ENCODE results near the gene FYN.
"Not testable (repeated sequence)": the region's sequence is repeated elsewhere in the genome, so short reads cannot be mapped to it uniquely, and the experiment has no call there.

FYN gene

DNA sequence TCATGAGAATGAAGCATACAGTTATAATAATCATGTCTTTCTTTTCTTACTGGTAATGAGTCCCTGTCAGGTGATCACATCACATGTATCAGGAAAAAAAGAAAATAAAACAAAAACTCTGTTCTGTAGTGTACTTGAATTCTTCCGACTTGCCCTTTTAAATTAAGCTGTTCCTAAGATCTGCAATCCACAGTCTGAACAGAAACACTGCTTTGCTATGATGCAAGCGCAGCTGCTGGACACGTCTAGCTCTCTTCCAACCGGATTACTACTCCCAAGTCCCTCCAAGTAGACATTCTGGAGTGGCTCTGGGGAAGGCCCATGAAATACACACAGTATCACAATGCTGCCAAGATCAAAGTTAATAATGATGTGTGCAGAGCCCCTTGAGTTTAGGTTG is 83.7 kb downstream of the FYN start:
- DNase-seq (ENCODE audit: low read depth) = peak; percentile 85

DNA sequence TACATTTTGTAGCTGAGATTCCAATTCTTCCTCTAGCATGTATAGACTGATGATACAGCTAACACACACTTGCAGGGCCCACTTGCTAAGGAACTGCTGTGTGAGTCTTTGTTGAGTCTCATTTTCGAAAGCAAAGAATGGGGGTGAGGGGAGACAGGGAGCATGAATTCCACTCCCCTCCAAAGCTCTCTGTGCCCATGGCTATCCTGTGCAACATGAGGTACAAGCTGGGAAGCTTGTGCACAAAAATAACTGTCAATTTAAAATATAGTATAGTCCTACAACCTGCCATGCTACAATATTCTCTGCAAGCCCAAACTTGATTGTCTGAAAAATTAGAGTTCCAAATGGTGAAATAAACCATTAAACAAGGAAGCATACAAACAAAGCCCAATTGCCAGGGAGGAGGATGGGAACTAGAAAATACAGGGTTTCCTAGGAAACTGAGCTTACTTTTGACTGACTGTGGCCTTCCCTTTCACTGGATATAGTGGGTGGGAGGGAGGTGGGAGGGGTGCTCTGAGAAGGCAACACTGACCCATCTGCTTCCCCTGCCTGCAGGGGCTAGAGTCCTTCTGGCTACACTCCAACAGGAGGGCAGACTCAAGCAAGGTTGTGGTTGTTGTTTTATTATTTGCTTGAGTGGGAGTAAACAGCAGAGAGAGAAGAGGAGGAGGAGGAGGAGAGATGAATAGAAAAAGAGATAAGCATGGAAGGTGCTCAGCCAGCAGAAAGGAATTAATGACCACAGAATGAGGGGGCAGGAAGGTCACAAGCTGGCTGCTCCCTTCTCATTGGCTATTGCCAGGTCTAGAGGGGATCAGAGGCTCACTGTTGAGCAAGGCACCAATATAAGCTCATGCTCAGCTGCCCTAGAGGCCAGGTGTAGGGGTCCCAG is 84.6 kb downstream of the FYN start:
- peak; percentile 92 for DNase-seq (ENCODE audit: low read depth)

DNA sequence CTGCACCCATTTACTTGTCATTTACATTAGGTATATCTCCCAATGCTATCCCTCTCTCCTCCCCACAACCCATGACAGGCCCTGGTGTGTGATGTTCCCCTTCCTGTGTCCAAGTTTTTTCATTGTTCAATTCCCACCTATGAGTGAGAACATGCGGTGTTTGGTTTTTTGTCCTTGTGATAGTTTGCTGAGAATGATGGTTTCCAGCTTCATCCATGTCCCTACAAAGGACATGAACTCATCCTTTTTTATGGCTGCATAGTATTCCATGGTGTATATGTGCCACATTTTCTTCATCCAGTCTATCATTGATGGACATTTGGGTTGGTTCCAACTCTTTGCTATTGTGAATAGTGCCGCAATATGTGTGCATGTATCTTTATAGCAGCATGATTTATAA is 87.1 kb downstream of the FYN start:
- not testable (repeated sequence) for DNase-seq (ENCODE audit: low read depth)

DNA sequence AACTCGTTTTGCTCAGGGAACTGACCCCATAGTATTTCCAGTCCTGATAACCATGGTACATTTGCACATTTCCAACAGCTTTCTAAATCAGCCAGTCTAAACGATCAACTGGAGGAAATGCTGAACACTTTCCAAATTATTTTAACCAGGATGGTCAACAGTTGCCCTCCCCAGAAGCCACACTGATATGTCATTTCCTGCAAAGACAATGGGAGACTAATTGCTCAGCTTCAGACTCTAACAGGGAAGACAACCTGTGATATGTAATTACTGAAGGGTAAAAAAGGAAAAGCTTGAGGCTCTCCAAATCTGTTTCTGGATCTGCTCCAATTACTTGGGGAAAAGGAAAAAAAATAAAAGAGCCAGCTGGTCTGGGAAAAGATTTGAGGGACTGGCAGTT is 88.8 kb downstream of the FYN start:
- DNase-seq (ENCODE audit: low read depth) = no peak

DNA sequence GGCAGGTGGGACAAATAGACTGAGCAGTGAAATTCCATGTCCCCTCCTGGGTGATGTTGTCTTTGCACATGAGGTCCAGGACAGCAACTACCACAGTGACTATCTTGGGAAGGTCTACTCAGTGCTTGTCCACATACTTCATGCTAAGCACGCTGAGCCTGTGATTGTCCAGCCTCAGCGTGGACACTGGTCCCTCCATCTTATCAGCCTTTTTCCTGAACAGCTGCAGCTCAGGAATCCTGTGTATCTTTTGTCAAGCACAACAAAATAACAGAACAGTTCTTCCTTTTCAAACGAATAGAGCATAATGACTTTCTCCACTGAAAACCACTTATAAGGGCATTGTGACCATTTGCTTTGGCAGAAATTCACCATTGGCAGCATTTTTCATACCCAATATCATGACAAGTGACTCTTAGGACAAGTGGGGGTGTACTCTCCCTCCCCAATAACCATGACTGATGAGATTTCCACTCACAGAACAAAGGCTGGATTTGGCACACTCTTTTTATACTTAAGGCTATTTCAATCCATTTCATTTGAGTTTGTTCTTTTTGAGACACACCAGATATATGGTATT is 90.3 kb downstream of the FYN start:
- DNase-seq (ENCODE audit: low read depth) = no peak

DNA sequence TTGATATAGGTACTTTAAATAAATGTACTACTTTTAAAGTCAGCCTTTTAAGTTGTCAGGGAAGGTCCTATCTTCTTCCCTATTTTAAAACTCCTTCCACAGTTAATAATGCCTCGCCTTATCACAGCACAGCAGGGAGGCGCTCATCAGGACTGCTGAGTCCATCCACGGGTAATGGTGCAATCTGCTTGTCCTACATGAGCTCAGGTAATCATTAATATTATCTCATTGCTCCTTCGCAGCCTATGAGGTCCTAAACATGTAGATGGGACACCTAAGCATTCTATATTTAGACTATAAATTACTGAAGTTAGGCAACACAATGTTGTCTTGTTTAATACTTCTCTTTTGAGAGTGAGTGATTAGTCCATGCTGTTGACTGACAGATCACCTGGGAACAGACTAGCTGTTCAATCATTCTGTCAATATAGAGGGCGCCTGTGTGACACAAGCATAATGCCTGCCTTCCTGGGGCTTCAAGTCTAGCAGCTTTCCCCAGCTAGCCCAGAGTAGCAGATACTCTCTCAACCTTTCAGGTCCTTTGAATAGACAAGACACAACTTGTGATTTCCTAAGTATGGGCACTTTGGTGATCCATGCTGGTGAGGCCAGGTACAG is 91.0 kb downstream of the FYN start:
- no peak for DNase-seq (ENCODE audit: low read depth)

DNA sequence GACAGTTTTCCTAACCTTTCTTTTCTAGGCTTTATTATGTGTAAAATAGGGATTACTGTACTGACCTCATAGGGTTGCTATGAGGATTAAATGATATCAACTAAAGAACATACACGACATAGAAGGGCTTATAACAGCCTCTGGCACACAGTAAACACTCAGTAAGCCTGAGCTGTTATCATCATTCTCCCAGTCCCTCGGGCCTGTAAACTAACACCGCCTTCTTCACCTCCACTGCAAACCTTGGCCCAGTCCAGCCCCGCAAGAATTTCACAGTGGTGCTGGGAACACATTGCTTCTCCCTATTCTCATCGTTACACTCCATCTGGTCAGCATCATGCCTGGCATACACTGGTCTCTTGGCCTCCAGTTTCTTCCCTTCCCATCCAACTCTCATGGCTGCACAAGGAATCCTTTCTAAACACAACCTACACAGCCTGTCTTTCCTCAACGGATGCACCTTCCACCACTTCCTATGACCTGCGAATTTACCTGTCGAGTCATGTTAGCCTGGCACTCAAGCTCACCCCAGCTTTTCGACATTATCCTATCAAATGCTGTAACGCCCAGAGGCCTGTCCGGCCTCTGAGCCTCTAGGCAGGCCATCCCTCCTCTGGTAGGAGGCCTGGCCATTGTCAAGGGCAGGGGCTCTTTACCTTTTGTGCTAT is 92.1 kb downstream of the FYN start:
- peak; percentile 93 for DNase-seq (ENCODE audit: low read depth)

DNA sequence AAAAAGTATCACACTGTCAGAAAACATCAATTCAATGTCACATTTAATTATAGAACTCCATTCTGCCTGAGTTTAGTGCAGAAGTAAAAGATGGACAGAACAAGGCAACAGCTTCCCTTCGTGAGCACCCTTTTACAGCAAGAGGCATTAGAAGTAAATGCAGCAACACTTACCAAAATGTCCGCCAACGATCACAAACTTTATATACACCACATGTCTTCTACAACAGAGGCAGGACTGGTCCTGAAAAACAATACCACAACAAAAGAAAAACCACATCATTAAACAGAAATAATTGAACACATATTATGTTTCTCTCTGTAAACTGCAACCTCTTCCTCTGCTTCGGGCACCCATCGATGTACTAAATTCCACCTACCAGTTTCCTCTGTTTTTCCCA is 92.9 kb downstream of the FYN start:
- DNase-seq (ENCODE audit: low read depth) = no peak

DNA sequence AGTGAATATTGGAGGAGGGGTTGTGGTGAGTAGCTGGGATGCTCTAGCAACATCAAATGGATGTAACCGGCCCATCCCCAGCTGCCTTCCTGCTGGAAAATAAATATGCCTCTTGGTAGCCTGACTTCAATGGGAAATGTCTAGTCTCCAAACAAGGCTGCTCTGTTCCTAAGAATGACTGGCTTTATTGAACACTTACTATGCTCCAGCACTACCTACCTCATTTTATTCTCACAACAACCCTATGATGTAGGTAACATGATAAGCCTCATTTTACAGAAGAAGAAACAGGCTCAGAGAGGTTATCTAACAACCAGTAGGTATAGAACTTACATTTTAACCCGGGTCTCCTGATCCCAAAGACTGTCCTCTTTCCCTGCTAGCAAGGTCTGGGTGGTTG is 93.6 kb downstream of the FYN start:
- no peak for DNase-seq (ENCODE audit: low read depth)

DNA sequence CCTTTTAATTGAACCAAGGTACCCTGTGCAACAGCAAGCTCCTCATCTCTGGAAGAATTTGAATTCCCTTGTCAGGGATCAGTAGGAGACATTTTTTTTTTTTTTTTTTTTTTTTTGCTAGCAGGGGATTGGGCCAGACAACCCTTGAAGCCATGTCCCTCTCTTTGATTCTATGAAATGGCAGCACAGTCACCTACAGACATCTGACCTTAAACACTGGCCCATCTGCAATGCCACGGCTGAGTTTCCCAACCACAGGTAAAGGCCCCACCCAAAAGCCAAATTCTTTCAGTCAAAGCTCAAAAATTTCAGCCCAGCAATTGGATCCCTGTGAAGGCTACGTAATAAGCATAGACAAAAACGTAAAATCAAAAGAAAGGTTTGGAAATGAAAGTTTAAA is 94.2 kb downstream of the FYN start:
- DNase-seq (ENCODE audit: low read depth) = no peak

DNA sequence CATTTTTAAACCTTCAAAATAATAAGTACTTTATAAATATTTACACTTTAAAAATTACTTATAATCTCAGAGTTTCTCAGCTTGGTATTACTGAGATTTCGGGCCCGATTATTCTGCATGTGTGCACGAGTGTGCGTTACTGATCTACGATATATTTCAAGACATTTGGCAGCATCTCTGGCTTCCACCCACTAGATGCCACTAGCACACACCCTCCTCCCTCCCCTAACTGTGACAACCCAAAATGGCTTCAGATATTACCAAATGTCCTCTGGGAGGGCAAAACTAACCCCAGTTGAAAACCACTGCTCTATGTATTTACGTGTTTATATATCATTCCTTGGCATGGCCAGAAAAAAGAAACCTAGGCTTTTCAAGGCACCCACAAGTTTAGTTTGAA is 95.9 kb downstream of the FYN start:
- DNase-seq (ENCODE audit: low read depth) = no peak

DNA sequence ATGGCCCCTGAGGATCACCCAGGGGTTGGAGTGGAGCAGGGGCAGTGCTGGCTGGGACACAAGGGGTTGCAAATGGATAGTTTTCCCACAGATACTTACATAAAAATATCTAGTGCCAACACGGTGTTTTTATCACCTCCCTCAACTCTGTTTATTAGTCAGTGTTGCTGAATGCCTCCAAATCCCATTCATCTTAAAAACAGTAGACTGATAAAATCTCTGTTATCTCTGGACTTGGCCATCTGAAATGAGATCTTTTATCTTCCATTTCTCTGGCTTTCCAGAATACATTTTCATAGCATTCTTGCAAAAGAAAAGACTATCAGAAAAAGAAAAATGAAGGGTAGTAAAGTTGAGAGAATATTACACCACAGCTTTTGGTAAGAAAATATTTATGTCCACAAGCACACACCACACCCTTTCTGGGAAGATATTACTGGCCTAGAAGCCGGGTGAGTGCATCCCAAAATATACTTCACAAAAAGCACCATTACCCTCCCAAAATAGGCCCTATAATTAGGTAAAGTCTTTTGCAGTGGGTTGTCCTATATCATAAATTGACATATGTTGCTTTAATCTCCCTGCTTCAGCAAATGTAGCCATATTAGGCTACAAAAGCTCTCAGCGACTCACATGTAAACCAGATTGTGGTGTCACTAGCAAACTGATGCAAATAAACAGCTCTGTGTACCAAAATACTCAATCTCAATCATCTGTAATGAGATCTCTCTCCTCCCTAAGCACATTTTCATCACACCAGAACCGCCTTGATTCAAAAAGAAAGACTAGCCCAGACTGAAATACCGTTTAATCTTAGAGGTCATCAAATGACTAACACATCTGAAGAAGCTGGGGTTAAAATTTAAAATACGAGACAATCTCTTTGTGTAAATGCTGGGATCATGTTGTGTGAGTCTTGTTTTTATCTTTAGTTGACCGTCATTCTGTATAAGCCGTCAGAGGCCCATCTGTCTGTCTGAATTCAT is 96.7 kb downstream of the FYN start:
- DNase-seq (ENCODE audit: low read depth) = peak; percentile 80

DNA sequence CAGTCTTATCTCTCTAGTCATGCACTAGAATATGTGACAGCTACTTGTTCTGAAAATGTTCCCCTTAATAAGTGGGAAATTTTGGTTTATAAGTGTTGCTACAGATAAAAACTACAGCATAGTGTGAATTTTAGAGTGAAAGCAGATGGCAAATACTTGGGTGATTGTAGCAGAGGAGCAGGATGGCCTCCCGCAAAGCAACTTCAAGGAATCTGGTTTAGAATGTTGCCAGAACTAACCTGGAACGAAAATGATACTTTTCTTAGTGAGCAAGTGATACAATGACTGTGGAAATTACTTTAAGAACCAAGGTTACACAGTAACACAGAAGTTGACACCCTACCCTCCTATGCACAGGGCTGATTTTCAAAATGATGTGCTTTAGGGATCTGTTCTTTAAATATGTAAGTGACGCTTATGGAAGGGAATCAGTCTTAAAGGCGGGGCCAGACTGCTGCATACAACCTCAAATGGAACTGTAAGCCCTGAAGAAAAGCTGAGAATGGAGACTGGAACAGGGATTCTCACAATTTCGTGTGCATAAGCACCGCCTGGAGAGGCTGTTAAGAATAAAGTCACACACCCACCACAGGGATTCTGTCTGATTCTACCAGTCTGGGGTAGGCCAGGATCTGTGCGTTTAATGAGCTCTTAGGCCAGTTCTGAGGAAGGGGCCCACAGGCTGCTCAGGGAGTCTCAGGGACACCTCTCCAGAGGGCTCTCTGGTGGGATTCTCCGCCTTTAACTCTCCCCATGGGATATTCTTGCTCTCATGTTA is 97.9 kb downstream of the FYN start:
- DNase-seq (ENCODE audit: low read depth) = no peak

DNA sequence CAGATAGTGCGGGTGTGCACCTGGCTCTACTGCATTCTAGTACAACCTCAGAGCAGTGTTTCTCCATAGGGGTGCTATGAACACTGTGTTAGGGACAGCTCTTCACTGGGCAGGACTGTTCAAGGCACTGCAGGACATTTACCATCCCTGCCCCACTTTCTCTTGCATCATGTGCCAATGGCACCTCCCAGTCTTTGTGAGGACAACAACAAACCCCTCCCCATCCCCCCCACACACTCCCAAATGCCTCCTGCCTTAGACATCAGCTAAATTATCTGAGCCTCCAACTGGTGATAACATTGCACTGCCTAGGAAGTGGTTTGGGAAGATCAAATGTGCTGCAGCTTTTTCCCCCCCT is 98.9 kb downstream of the FYN start:
- DNase-seq (ENCODE audit: low read depth) = peak; percentile 71

DNA sequence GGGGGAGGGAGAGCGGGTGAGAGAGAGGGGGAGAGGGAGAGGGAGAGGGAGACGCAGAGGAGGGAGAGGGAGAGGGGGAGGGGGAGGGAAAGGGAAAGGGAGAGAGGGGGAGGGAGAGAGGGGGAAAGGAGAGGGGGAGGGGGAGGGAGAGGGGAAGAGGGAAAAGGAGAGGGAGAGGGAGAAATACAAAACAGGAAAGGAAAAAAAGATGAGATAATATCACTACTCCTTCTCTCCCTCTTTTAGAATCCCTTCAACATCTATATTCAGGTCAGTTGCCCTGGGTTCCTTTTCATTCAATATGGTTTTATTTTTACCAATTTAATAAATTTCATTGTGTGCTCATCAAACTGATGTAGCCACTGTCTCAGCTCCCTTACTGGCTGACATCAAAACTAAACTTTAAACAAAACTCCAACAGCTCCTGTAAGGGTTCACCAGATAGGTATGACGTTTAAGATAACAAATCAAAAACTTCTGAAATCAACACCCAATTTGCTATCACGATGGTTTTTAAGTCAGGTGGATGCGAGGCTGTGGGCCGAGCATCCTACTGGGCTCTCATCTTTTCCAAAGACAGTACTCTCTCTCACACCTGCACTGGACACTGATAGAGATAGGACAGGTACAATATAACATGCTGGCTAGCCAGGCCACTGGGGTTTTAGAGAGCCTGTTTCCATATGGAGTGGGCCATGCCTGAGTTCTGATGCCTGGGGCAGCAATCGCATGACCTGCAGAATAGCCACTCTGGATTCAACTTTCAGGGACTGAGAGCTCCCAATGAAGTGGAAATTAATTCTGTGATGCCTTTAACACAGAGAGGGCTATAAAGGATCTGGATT is 99.5 kb downstream of the FYN start:
- no peak for DNase-seq (ENCODE audit: low read depth)

DNA sequence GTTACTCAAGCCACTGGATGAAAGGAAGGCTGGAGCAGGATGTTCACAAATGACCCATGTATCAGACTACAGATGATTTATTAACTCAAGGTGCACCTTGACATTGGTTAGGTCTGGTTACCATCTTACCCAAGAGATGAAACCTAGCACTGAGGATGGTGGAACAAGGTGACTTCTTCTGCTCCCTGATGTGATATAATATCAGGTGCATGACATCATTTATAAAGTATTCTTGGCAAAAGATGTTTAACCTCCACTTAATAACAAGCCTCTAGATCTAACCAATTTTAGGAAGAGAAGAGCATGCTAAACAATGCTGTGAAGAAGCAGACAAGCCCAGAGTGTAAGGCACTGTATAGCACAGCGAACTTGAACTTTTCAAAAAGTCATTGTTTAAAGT is 100.9 kb downstream of the FYN start:
- no peak for DNase-seq (ENCODE audit: low read depth)

DNA sequence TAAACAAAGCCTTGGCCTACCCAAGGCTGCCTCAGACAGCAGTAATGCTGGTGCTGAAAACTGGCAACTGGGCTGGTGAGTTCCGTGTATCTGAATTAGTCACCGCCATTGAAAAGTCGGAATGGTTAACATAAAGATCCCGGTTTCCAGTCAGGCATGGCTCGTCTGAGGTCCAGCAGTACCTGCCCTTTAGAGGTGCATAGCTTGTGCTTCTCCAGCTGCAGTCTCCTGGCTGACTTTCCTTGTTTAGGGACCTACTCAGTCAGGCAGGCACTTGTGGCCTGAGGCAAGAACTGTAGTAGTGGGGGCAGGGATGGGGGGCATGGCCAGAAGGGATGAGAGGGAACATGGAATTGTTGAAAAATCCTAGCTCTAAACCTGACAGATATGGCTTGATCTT is 101.6 kb downstream of the FYN start:
- no peak for DNase-seq (ENCODE audit: low read depth)

DNA sequence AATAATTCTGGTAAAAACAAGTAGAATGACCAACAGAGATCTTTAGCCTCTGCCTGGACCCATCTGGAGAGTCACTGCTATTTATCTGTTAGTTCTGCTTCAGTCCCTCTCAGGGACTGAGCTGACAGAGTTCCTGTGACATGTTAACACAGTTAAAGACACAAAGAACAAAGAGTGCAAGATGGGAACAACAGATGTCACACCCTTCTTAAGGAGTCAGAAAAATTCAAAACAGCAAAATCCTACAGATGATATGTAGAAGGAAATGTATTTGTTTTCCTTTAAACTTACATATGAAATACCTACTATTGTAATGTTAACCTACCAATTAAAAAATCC is 102.2 kb downstream of the FYN start:
- no peak for DNase-seq (ENCODE audit: low read depth)

DNA sequence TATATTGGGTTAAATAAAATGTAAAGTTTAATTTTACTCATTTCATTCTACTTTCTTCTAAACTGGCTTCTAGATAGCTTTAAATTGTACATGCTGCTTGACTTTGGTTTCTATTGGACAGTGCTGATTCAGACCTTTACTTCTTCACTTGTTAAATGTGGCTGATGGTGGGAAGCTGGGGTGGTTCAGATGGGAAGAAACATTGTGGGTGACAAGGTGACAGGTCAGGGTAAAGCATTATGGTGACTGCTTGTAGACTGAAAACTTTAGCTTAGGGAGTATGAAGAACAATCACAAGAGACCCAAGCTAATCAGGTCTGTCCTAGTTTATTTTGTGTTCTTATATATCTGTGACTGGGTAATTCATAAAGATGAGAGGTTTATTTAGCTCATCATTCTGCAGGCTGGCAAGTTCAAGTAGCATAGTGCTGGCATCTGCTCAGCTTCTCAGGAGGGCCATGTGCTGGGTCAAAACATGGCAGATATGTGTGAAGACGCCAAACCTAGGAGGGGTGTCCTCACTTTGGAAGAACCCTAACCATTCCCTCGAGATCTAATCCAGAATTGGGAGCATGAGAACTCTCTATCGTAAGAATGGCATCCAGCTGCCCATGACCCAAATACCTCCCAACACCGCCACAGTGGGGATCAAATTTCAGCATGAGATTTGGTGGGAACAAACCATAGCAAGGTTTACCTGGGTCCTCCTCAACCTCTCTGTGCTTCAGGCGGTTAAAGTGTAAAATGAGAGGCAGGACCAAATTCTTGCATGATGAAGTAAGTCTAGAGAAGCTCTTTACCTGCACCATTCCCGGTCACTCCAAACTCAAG is 102.8 kb downstream of the FYN start:
- DNase-seq (ENCODE audit: low read depth) = no peak

Data from amniotic epithelial cell (primary cell).